Embryonic facial prominence (tissue), 1 donor: ENCODE measurements around the gene RIC8B.
A peak's percentile ranks its signal among the peaks of the same experiment; 100 is the strongest.
"Not testable (repeated sequence)": the region's sequence is repeated elsewhere in the genome, so short reads cannot be mapped to it uniquely, and the experiment has no call there.

ENCODE experiments used
- DNase-seq: peaks from one replicate; pipeline ENCODE4 v3.0.0-alpha.2; 2016; ENCODE audit errors: extremely low spot score

RIC8B gene, protein sequence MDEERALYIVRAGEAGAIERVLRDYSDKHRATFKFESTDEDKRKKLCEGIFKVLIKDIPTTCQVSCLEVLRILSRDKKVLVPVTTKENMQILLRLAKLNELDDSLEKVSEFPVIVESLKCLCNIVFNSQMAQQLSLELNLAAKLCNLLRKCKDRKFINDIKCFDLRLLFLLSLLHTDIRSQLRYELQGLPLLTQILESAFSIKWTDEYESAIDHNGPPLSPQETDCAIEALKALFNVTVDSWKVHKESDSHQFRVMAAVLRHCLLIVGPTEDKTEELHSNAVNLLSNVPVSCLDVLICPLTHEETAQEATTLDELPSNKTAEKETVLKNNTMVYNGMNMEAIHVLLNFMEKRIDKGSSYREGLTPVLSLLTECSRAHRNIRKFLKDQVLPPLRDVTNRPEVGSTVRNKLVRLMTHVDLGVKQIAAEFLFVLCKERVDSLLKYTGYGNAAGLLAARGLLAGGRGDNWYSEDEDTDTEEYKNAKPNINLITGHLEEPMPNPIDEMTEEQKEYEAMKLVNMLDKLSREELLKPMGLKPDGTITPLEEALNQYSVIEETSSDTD

GRCh38 chr12:106774005-106774807, at the start of gene RIC8B:
TSS of gene RIC8B (plus strand) at chr12:106774682. CDS start at chr12:106774746, 64 bp downstream.
- DNase-seq, result peak; percentile 98

- no peak for DNase-seq
These were observed 49.5 kb upstream of the RIC8B start for GRCh38 chr12:106724934-106725333.

- not testable (repeated sequence) for DNase-seq
These were observed 47.8 kb upstream of the RIC8B start for GRCh38 chr12:106726603-106727202.

GRCh38 chr12:106729611-106730010, 44.9 kb upstream of the RIC8B start:
- DNase-seq, result no peak

- no peak for DNase-seq
These were observed 41.6 kb upstream of the RIC8B start for GRCh38 chr12:106732890-106733289.

- no peak for DNase-seq
These were observed 40.8 kb upstream of the RIC8B start for GRCh38 chr12:106733660-106734059.

DNA sequence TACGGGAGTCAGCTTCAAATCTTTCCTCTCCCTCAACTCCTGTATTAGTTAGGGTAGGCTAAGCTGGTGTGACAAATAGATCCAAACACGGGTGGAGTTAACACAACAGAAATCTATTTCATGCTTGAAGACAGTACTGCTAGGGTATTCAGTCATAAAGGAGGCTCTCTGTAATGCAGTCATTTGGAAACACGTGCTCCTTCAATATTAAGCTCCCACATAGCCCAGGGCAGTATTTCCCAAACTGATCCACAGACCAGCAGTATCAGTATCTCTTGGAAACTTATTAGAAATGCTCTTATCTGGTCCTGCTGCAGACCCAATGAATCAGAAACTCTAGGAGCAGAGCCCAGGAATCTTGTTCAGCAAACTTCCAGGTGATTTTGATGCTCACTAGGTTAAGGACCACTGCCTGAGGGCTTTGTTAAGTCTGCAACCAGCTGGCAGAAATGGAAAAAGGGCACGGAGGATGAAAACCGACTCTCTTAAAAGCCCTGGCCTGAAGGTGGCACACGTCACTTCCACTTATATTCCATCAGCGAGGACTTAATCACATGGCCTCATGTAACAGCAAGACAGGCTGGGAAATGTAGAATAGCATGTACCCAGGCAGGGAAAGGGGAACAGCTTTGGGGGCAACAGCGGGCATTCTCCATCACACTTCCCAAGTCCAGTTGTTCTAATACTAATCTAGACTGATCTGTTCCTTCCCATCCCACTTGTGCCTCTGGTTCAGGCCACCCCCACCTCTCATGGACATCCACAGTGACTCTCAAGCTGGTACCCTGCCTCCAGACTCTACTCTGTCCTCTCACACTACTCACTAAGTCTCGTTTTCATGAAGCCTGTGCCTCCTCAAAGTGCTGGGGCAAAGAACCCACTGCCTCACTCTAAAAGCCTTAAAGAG, 38.2 kb upstream of the RIC8B start:
- DNase-seq, result no peak

DNA sequence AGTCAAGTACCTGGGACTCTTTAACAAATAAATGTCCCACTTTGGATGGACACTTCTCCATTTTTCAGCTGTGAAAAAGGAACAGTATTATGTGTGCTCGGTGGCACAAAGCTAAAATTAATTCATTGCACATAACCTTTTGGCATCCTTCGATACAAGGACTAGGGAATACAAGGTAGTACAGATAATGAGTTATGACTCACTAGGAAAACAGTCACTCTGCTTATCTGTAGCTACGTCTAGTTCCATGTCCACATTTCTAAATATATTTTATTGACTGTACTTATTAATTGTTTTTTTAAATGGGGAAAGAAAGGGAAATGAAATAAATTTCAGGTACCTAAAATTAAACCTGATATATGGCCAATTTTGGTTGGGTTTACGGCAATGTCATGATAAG, 35.2 kb upstream of the RIC8B start:
- DNase-seq, result no peak

GRCh38 chr12:106739815-106740530, 34.5 kb upstream of the RIC8B start:
- DNase-seq, result no peak

- no peak for DNase-seq
These were observed 33.7 kb upstream of the RIC8B start for GRCh38 chr12:106740818-106741217.

DNA sequence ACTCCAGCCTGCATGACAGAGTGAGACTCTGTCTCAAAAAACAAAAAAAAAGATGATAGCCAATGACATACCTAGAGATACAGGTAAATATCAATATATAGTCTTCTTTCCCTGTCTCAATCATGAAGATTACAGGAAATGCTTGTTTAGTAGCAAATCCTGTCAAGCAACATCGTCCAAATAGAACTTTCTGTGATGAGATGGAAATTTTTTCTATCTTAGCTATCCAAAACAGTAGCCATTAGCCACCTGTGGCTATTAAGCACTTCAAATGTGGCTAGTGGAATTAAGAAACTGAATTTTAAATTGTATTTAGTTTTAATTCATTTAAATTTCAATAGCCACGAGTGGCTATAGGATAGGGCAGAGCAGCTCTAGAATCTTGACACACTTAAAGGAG, 33.2 kb upstream of the RIC8B start:
- no peak for DNase-seq

DNA sequence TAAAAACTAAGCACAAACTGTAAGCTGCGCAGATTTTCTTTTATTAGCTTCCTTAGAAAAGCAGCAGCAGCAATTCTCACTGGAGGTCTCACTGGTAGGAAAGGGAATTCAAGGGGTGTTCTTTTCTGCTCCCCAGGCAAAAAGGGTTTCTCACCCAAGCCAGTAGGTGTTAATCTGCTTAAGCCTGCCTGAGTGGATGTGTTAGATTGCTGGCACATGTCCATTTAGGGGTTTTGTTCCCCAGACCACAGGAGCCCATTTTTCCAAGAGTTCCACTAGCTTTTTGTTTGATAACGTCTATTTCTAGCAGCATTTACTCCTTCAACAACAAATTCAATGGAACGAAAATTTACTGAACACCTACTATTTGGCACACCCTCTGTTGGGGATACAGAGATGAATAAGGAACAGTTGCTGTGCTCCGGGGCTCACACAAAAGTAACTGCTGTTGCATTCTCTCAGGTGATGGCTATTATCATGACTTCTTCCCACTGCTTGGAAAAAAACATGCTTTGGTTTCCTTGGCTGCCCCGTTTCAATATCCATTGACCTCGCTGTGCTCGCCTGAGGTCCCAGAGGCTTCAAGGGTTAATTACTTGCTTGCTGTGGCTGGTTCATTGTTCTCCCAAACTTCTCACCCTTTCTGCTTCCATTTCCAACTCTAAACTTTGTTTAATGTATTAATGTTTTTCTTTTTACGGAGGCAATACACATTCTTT, 31.1 kb upstream of the RIC8B start:
- DNase-seq, result no peak

DNA sequence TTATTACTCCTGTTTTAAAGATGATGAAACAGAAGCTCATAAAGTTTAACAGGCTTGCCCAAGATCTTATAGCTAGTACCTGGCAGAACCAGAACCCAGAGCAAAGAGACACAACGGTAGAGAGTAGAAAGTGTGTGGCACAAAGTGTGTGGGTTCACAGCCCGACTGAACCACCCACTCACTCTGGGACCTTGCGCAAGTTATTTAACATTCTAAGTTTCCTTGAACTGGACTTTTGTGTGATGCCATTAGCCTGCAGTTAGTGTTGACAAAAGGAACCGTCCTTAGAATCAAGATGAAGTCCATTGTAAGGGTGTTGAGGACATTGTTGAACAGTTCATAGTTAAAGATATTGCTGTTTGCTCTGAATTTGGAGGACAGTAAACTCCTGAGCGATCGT, 29.9 kb upstream of the RIC8B start:
- DNase-seq, result no peak

- DNase-seq, result no peak
These were observed 29.2 kb upstream of the RIC8B start for GRCh38 chr12:106745181-106745745.

DNA sequence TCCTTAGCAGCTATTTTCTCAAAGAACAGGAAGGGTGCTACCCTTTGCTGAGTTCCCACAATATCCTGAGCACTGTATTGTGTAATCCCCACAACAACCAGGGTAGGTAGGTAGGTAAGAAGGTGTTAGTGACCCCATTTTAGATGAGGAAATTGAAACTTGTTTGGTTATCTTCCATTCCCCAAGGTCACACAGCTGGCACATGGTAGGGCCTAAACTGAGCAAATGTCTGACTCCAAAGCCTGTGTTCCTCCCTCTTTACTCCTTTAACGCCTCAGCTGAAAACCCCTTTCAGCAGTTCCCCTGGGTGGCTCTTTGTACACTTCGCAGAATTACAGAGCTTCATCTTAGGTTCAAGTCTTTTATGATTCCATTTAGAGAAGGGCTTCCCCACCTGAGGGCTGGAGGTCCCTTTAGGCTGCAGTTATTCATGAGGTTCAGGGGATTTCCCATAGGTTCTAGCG, 26.5 kb upstream of the RIC8B start:
- DNase-seq, result no peak

- DNase-seq, result no peak
These were observed 24.0 kb upstream of the RIC8B start for GRCh38 chr12:106750524-106750923.

DNA sequence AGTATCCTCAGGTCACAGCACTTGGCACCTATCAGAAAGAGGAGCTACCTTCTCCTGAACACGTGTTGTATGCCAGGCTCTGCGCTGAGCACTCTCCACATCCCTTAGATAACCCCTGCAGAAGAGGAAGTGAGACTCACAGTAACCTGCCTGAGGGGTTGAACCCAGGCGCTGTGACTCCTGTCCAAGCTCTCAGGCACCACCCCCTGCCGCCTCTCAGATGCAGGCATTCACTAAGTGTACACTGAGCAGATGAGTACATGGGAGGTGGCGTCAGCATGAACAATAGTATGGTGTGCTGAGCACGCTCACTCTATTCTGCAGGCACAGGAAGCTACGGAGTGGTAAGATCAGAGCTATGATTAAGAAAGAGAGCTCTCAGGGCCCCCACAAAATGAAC, 21.0 kb upstream of the RIC8B start:
- DNase-seq, result no peak

DNA sequence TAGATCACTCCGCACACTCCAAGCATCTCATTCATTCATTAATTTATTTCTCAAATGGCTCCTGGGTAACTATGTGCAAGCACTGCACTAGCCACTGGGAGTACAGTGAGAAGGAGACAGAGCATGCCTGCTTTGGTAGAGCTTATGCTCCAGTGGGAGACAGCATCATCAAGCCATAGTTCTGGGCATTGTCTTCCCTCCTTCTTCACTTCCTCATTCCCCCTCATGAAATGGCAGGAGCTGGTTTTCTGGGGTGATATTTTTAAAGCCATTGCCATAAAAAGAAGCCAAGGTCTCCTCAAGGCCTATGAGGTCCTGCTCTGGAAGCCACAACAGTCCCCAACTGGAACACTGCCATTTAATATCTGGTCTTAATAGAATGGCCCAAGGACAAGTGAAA, 20.2 kb upstream of the RIC8B start:
- no peak for DNase-seq

DNA sequence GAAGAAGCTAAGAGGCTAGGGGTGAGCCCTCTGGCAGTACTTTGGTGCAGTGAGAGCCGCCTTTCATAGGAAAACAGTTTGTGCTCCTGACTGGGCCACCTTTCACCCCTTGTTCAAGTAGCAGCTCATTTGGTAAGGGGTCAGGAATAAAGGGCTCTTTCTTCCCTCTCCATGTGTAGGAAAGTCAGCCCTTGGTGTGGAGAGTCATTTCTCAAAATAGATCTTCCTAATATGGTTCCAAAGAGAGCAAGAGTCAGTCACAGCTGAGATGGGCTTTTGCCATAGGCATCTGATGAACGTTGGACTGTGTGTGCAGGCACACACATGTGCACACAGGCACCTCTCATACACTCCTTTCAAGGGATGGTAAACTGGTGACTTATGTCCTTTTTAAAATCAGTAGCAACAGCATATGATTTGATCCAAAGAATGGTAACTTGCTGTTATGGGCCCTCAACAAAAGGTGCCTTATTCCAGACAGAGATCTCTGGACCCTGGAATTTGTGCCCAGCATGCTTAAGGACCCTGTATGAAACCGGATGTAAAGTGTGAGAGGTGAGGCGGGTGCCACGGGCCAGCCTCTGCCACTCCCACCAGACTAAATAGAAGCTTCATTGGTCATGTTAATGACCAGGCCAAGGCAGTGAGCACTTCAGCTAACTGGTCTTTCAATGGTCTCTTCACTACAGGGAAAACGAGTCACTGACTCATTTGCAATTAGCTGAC, 16.7 kb upstream of the RIC8B start:
- DNase-seq, result no peak
